ENCODE data around the gene CACNG5. TPM values are rescaled to one million over a fixed set of nuclear protein-coding genes. Genes with fewer than 3 reads are reported as not detected.

The CACNG5 gene
- total RNA-seq, 4 donors from 2014 or later = not detected

DNA sequence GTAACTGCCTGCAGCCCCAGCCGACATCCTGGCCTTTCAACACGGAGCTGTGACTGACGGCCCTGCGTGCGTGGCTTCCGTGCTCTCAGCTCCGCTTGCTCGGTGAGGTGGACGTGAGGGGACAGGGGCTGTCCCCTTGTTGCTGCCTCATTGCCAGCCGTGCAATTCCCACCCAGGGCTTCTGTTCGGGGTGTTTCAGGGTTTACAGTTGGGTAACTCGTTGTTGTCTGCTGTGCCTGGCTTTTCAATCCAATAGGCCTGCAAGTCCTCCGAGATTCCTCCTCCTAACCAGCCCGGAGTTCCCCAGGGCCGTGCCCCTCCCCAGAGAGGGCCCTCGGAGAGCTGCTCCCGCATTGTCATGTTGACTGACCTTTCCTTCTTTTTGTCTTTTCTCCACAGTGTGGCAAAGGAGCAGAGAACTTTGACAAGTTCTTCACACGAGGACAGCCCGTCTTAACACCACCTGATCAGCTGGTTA is 31.4 kb upstream of the CACNG5 start:
- Histone ChIP-seq H3K9me3 (no peaks in the 10 kb centered on the region), H3K27me3 (no peaks in the 10 kb centered on the region), H3K4me3 (no peak overlapping the region), H3K27ac (no peak overlapping the region), H3K36me3 (peaks cover 0 to 15% (median 0%) of the 10 kb centered on the region in 3 donors), H3K4me1 (no peaks in the 10 kb centered on the region)
- no peak for TF ChIP-seq POLR2A (IDR thresholded peaks at IDR 0.05)
- TF ChIP-seq, protein P1, sequence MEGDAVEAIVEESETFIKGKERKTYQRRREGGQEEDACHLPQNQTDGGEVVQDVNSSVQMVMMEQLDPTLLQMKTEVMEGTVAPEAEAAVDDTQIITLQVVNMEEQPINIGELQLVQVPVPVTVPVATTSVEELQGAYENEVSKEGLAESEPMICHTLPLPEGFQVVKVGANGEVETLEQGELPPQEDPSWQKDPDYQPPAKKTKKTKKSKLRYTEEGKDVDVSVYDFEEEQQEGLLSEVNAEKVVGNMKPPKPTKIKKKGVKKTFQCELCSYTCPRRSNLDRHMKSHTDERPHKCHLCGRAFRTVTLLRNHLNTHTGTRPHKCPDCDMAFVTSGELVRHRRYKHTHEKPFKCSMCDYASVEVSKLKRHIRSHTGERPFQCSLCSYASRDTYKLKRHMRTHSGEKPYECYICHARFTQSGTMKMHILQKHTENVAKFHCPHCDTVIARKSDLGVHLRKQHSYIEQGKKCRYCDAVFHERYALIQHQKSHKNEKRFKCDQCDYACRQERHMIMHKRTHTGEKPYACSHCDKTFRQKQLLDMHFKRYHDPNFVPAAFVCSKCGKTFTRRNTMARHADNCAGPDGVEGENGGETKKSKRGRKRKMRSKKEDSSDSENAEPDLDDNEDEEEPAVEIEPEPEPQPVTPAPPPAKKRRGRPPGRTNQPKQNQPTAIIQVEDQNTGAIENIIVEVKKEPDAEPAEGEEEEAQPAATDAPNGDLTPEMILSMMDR (IDR thresholded peaks at IDR 0.05) = no peak
- no peak for DNase-seq

DNA sequence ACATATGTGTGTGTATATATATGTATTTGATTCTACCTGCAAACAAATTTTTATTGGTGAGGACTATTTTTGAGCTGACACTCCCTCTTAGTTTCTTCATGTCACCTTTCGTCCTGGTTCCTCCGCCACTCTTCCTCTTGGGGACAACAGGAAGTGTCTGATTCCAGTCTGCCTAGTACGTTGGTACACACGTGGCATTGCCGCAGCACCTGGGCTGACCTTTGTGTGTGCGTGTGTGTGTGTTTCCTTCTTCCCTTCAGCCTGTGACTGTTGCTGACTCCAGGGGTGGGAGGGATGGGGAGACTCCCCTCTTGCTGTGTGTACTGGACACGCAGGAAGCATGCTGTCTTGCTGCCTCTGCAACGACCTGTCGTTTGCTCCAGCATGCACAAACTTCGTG is 29.4 kb upstream of the CACNG5 start:
- no peaks in the 10 kb centered on the region for H3K27me3 ChIP-seq
- H3K36me3 ChIP-seq = peaks cover 0 to 15% (median 0%) of the 10 kb centered on the region in 3 donors
- H3K4me1 ChIP-seq = no peaks in the 10 kb centered on the region
- DNase-seq = no peak
- H3K4me3 ChIP-seq = no peak overlapping the region
- H3K27ac ChIP-seq = no peak overlapping the region
- no peaks in the 10 kb centered on the region for H3K9me3 ChIP-seq
- TF ChIP-seq POLR2A (IDR thresholded peaks at IDR 0.05) = no peak
- TF ChIP-seq, protein P1 (IDR thresholded peaks at IDR 0.05) = no peak

DNA sequence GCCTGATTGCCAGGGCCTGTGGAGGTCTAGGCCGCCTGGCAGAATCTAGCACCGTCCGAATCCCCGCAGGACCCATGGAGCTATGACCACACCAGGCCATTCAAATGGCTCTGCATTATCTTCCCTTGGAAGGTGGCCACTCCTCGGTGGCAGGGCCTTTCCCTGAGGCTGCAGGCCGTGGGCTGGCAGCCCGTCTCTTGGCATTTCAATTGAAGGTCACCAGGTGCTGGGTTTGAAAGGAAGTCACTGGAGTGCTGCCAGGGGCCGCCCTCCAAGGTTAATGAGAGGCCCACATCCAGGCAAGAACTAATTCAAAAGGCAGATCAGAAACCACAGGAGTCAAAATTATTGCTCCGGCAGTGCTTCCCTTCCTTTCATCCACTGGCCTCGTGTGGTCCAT is 27.7 kb upstream of the CACNG5 start:
- no peak overlapping the region for H3K27ac ChIP-seq
- no peak for DNase-seq
- no peak for TF ChIP-seq POLR2A (IDR thresholded peaks at IDR 0.05)
- TF ChIP-seq, protein P1 (IDR thresholded peaks at IDR 0.05) = no peak
- H3K27me3 ChIP-seq = no peaks in the 10 kb centered on the region
- H3K4me1 ChIP-seq = no peaks in the 10 kb centered on the region
- H3K36me3 ChIP-seq = peaks cover 0 to 15% (median 0%) of the 10 kb centered on the region in 3 donors
- H3K9me3 ChIP-seq = no peaks in the 10 kb centered on the region
- no peak overlapping the region for H3K4me3 ChIP-seq

DNA sequence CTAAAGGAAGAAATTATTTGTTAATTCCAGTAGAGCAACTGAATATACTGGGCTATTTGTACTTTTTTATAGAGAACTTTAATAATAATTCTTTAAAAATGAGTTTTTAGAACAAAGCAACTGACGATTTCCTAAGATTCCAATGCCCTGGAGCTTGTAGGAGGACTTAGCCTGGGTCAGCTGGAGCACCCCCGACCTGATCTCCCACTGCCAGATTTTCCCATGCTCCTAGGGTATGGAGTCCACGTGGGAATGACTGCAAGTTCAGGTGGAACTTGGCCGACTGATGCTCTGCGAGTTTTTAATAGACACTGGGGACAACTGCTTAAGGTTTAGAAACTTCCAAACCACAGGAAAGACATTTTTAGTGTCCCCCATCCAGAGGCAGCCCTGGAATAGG is 25.5 kb upstream of the CACNG5 start:
- Histone ChIP-seq H3K27ac (no peak overlapping the region), H3K36me3 (peaks cover 0 to 4% (median 0%) of the 10 kb centered on the region in 3 donors), H3K27me3 (no peaks in the 10 kb centered on the region), H3K4me1 (no peaks in the 10 kb centered on the region), H3K4me3 (no peak overlapping the region), H3K9me3 (no peaks in the 10 kb centered on the region)
- DNase-seq = no peak
- TF ChIP-seq, protein P1 (IDR thresholded peaks at IDR 0.05) = no peak
- TF ChIP-seq POLR2A (IDR thresholded peaks at IDR 0.05) = no peak

DNA sequence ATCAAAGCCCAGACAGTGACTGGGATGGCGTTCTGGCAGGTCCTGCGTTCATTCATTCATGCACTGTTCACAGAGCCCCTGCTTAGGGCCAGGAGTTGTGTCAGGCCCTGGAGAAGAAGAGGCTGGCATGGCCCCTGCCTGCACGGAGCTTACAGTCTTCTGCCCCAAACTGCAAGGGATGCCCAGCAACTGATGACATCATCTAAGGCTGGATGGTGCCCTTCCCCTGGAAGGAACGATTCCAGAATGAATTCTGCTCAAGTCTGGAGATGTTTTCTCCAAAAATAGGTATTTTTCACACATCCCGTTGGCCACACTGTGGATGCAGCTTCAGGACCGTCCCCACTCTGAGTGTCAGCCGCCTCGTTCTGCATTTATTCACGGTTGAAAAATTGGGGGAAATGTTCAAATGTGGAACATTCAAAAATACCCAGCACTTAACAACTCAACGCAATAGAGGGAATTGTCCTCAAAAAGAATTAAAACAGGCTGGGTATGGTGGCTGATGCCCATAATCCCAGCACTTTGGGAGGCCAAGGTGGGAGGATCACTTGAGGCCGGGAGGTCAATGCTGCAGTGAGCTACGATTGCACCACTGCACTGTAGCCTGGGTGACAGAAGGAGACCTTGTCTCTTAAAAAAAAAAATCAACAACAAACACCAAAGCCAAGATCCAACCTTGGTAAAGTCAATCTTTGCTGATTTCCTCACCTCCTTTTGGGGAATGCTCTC is 23.8 kb upstream of the CACNG5 start:
- no peak for DNase-seq
- Histone ChIP-seq H3K27me3 (no peaks in the 10 kb centered on the region), H3K36me3 (no peaks in the 10 kb centered on the region), H3K4me1 (no peaks in the 10 kb centered on the region), H3K27ac (no peak overlapping the region), H3K9me3 (no peaks in the 10 kb centered on the region), H3K4me3 (no peak overlapping the region)
- TF ChIP-seq, protein P1 (IDR thresholded peaks at IDR 0.05) = no peak
- no peak for TF ChIP-seq POLR2A (IDR thresholded peaks at IDR 0.05)
